LNCAP (cell line): ENCODE data around the gene SLC4A8.

Experiments
- TF ChIP-seq, protein P1 (sequence below): fragments of 450-650 bp; IDR thresholded peaks from 2 replicates; pipeline ENCODE4 v1.5.1; 2017; ENCODE audit warnings: mild to moderate bottlenecking

SLC4A8 gene

GRCh38 chr12:51391283-51392123 lies 33.1 kb upstream of the SLC4A8 start, which contains the start of gene GALNT6:
TSS of gene GALNT6 (minus strand) at chr12:51391406. CDS start at chr12:51379781, 11,625 bp downstream.
- TF ChIP-seq, protein P1, sequence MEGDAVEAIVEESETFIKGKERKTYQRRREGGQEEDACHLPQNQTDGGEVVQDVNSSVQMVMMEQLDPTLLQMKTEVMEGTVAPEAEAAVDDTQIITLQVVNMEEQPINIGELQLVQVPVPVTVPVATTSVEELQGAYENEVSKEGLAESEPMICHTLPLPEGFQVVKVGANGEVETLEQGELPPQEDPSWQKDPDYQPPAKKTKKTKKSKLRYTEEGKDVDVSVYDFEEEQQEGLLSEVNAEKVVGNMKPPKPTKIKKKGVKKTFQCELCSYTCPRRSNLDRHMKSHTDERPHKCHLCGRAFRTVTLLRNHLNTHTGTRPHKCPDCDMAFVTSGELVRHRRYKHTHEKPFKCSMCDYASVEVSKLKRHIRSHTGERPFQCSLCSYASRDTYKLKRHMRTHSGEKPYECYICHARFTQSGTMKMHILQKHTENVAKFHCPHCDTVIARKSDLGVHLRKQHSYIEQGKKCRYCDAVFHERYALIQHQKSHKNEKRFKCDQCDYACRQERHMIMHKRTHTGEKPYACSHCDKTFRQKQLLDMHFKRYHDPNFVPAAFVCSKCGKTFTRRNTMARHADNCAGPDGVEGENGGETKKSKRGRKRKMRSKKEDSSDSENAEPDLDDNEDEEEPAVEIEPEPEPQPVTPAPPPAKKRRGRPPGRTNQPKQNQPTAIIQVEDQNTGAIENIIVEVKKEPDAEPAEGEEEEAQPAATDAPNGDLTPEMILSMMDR = no peak

- TF ChIP-seq, protein P1 = no peak
These were observed 31.9 kb upstream of the SLC4A8 start for GRCh38 chr12:51392556-51393237.

DNA sequence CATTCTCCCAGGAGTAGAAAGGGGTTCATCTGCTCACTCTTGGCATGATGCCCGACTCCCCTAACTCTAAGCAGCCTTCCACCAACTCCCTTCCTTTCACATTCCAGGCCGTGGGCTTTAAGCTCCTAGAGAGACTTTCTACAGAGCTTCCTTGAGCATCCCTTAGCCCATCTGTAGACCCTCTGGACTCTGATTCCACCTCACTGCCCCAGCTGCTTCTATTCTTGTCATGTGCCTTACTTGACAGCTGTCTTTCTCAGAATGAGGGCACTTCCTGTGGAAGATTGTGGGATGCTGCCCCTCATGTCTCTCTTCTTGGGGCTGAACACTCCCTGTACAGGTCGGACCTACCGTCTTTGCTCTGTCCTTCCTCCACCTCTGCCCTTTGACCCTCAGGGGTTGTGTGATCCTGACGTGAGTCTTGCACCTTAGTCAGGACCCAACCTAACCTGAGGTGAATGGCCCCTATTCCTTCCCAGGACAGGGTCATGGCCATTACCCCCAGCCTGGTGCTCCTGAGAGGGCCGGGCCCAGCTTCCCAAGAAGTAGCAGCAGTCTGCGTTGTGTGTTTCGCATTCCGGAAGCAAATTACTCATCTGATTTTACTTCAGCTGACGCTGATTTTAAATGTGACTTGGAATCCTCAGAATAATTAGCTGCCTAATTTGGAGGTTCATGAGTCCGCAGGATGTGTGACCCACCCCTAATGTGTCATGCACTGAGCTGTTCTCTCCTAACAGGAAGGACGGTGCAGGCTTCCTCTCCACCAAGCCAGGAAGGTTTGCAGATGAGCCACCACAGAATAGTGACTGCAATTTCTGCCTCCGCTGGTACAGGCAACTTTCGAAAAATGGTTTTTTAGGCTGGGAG lies 30.7 kb upstream of the SLC4A8 start:
- TF ChIP-seq, protein P1 = no peak

- TF ChIP-seq, protein P1 = no peak
These were observed 29.1 kb upstream of the SLC4A8 start for GRCh38 chr12:51395283-51396230.

DNA sequence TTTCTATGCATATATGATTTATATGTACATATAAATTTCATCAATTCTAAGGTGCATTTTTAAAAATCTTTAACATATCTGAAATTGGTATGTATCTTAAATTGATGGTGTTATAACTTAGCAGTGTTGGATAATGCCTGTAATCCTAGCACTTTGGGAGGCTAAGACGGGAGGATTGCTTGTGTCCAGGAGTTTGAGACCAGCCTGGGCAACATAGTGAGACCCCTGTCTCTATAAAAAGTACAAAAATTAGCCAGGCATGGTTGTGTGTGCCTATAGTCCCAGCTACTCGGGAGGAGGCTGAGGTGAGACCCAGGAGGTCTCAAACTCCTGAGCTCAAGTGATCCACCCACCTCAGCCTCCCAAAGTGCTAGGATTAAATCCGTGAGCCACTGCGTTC lies 27.0 kb upstream of the SLC4A8 start:
- TF ChIP-seq, protein P1 = no peak

- TF ChIP-seq, protein P1 = no peak
These were observed 24.7 kb upstream of the SLC4A8 start for GRCh38 chr12:51399891-51400290.
